Adrenal gland (tissue), 5 donors: ENCODE results near the gene TNFRSF17.

Source experiments
- CTCF ChIP-seq, 6 experiments: fragments of 450-650 bp in 4 of 6; fragments of 200-600 bp in 2 of 6; sonication (generic) in 1 of 6; IDR thresholded peaks; 1 replicate in 5 of 6; 2 replicates in 1 of 6; pipeline versions ENCODE4 v1.5.1 to v1.8.0; 2016 to 2021; ENCODE audit warnings: antibody characterized with exemption in 6 of 6, mild to moderate bottlenecking in 2 of 6, moderate library complexity in 1 of 6
- POLR2A ChIP-seq, 2 donors: fragments of 450-650 bp; IDR thresholded peaks; one replicate each; pipeline ENCODE4 v1.6.1; 2017; ENCODE audit warnings: antibody characterized with exemption in 2 of 2, mild to moderate bottlenecking in 2 of 2, moderate library complexity in 1 of 2
- donor health status: DM: no; HTN: no; CAD: no.

GRCh38 chr16:11963706-11964105, 1.3 kb upstream of the TNFRSF17 start:
- TF ChIP-seq CTCF (IDR thresholded peaks at IDR 0.05) (no peak), POLR2A (IDR thresholded peaks at IDR 0.05) (no peak)
